Calu3 (cell line): ENCODE measurements around the gene PRSS38. TPM values are rescaled to one million over a fixed set of nuclear protein-coding genes. Genes with fewer than 3 reads are reported as not detected.

ENCODE experiments used
- Bru-seq: library from RNA; stranded (reverse); fragments of 400-500 nt; gene quantifications from one replicate; lab custom pipeline; 2021; lab: Mats Ljungman, UMichigan
- BruChase-seq, 2 experiments: library from RNA; stranded (reverse); fragments of 400-500 nt; gene quantifications; one replicate each; lab custom pipeline; 2021; lab: Mats Ljungman, UMichigan
- BruUV-seq: library from RNA; stranded (reverse); fragments of 400-500 nt; replicated peaks from 2 replicates; lab custom pipeline; 2021; lab: Mats Ljungman, UMichigan
- CTCF ChIA-PET: fragments of 300-600 bp; sonication (Branson Sonifier 250); formaldehyde crosslinking; loops from one replicate; lab custom pipeline; 2022; ENCODE audit warnings: antibody characterized with exemption; lab: Charles Lee
- DNase-seq: peaks from one replicate; pipeline ENCODE4 v3.0.0; 2022
- H3K27ac Mint-ChIP-seq: one replicate; pipeline ENCODE4 v1.8.0; 2022; ENCODE audit warnings: mixed read lengths; ENCODE audit not compliant: unreplicated experiment
- H3K27me3 Mint-ChIP-seq: one replicate; pipeline ENCODE4 v1.8.0; 2022; ENCODE audit warnings: mixed read lengths; ENCODE audit not compliant: unreplicated experiment
- H3K36me3 Mint-ChIP-seq: one replicate; pipeline ENCODE4 v1.8.0; 2022; ENCODE audit warnings: mild to moderate bottlenecking, moderate library complexity, mixed read lengths; ENCODE audit not compliant: insufficient read depth, unreplicated experiment
- H3K4me1 Mint-ChIP-seq: one replicate; pipeline ENCODE4 v1.8.0; 2022; ENCODE audit warnings: mild to moderate bottlenecking, low read depth, mixed read lengths; ENCODE audit not compliant: unreplicated experiment
- H3K4me3 Mint-ChIP-seq: one replicate; pipeline ENCODE4 v1.8.0; 2022; ENCODE audit warnings: mild to moderate bottlenecking, low read depth, moderate library complexity, mixed read lengths; ENCODE audit not compliant: unreplicated experiment
- H3K9me3 Mint-ChIP-seq: one replicate; pipeline ENCODE4 v1.8.0; 2022; ENCODE audit warnings: low read depth, mixed read lengths; ENCODE audit not compliant: unreplicated experiment
- intact Hi-C: fragments of 100-400 bp; cut with micrococcal nuclease; formaldehyde crosslinking; loops from one replicate; pipeline ENCODE4 v1.10.0; 2022; ENCODE audit not compliant: unreplicated experiment
- long read RNA-seq: library from polyadenylated mRNA; stranded (forward); transcript quantifications from one replicate; pipeline ENCODE4 v2.0.0, GENCODE V29; 2022
- total RNA-seq: library from RNA; stranded (reverse); gene quantifications from 2 replicates; pipeline ENCODE4 v1.2.3, GENCODE V29; 2022
- TF ChIP-seq, protein P1 (sequence below): fragments of 200-600 bp; IDR thresholded peaks from one replicate; pipeline ENCODE4 v1.8.0; 2022; ENCODE audit warnings: antibody characterized with exemption; ENCODE audit not compliant: unreplicated experiment

The PRSS38 gene
- total RNA-seq (not detected in 2 replicates), Bru-seq, nascent RNA (not detected), BruChase-seq, experiment 1, labeled RNA remaining after a 6-hour chase (percentile 5 among the genes with signal in this experiment), BruChase-seq, experiment 2, labeled RNA remaining after a 2-hour chase (percentile 7 among the genes with signal in this experiment)
- long read RNA-seq: 0 reads

DNA sequence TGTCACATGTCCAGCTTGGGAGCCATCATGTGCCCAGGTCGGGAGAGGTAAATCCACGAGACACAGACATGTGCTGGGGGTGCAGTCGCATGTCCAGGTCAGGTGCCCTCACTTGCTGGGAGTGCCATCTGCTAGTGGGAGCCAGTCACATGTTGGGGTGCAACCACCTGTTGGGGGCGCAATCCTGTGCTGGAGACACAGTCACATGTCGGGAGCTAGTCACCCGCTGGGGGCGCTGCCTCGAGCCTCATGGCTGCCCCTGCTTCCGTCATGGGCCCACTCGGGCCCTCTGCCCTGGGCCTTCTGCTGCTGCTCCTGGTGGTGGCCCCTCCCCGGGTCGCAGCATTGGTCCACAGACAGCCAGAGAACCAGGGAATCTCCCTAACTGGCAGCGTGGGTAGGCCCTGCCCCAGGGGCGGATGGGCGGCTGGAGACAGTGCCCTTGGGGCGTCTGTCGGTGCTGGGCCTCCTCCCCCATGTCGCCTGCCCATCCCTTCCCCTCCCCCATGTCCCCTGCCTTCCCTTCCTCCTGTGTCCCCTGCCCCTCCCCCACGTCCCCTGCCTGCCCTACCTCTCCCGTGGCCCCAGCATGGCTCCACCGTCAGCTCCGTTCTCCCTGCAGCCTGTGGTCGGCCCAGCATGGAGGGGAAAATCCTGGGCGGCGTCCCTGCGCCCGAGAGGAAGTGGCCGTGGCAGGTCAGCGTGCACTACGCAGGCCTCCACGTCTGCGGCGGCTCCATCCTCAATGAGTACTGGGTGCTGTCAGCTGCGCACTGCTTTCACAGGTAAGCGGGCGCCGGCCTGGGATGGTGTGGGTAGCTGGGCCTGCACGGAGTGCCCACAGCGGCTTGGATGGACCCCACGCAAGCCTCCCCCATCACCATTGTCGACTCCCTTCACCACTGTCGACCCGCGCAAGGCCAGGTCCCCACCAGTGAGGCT, at the start of gene PRSS38:
TSS of gene PRSS38 (plus strand) at position 208 of the 942 bp plus-strand sequence. CDS start at position 250, 42 bp downstream.
- DNase-seq: no peak
- CTCF ChIA-PET: interaction anchor here (0.6 kb wide), 3 partner anchors 163 to 326 kb away, joined by 3 to 5 read pairs (median 3); no protein-coding TSS in a partner anchor
- Mint-ChIP-seq H3K27me3 (no peaks in the 10 kb centered on the region), H3K9me3 (peaks cover 6% of the 10 kb centered on the region), H3K4me3 (no peak within 1 kb of the TSS), H3K27ac (no peak within 1 kb of the TSS), H3K36me3 (no peaks in the 10 kb centered on the region), H3K4me1 (no peaks in the 10 kb centered on the region)
- TF ChIP-seq, protein P1, sequence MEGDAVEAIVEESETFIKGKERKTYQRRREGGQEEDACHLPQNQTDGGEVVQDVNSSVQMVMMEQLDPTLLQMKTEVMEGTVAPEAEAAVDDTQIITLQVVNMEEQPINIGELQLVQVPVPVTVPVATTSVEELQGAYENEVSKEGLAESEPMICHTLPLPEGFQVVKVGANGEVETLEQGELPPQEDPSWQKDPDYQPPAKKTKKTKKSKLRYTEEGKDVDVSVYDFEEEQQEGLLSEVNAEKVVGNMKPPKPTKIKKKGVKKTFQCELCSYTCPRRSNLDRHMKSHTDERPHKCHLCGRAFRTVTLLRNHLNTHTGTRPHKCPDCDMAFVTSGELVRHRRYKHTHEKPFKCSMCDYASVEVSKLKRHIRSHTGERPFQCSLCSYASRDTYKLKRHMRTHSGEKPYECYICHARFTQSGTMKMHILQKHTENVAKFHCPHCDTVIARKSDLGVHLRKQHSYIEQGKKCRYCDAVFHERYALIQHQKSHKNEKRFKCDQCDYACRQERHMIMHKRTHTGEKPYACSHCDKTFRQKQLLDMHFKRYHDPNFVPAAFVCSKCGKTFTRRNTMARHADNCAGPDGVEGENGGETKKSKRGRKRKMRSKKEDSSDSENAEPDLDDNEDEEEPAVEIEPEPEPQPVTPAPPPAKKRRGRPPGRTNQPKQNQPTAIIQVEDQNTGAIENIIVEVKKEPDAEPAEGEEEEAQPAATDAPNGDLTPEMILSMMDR: no peak
- intact Hi-C loops: no loop called here
- BruUV-seq: no TSS peak

DNA sequence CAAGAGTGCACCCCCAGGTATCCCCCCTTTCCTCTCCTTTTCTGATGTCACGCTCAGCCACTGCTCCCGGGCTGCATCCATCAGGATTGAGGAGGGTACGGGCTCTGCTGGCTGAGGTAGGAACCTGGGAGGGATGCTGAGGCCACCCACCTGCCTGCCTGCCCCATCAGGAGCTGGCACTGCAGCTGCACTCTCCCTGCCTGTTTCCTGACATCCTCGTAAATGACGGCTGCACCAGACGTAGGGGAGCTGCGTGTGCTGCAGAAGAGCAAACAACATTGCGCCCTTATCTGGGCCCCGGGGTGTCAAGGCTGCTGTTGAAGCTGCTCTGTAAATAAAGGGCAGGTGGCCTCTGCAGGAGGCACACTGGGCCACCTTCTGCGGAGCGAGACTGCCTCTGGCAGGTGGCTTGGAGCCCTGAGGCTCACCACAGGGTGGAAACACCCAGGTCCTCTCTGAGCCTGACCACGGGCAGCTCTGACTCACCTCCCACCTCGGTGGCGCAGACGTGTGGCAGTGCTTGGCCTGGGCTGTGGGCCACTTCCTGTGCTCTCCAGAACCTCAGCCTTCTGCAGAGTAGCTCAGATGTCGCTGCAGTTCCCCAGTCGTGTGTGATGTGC, 49.4 kb upstream of the PRSS38 start:
- Mint-ChIP-seq H3K4me3 (no peak overlapping the region), H3K27me3 (no peaks in the 10 kb centered on the region), H3K36me3 (peaks cover 10% of the 10 kb centered on the region), H3K4me1 (peaks cover 11% of the 10 kb centered on the region), H3K9me3 (no peaks in the 10 kb centered on the region), H3K27ac (no peak overlapping the region)
- CTCF ChIA-PET: interaction anchor here (0.6 kb wide), 1 partner anchor 29 kb away, joined by 3 read pairs; no protein-coding TSS in a partner anchor
- BruUV-seq: no TSS peak
- TF ChIP-seq, protein P1: no peak
- no peak for DNase-seq
- intact Hi-C loops: no loop called here

DNA sequence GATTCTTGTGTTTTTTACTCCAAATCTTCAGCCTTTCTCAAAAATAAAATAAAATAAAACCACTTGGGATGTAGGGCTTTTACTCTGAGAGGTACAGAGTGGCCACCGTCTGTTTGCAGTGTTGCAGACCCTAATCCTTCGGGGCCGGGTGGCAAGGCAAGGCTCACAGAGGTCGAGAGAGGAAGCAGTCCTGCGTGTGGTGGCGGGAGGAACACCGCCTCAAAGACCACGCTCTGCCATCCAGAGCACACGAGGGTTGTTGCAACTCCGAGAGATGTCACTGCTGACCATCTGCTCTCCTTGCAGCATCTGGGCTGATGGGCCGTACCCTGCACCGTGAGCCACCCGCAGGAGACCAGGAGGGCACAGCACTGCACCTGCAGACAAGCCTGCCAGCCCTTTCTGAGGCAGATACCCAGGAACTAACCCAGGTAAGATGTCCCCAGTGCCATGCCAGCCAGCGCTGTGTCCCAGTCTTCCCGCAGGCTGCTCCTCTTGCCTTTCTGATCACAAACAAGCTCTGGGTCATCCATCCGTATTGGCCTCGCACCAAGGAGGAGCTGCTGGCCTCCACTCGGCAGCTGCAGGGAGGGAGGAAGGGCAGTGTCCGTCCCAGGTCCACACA, 48.7 kb upstream of the PRSS38 start:
- no peak for DNase-seq
- no TSS peak for BruUV-seq

More for the DNA sequence above, 48.7 kb upstream of the PRSS38 start:
- H3K4me1 Mint-ChIP-seq: peaks cover 11% of the 10 kb centered on the region
- CTCF ChIA-PET: no interaction called here
- no peaks in the 10 kb centered on the region for H3K27me3 Mint-ChIP-seq
- no peak overlapping the region for H3K4me3 Mint-ChIP-seq
- no peaks in the 10 kb centered on the region for H3K9me3 Mint-ChIP-seq
- peaks cover 4% of the 10 kb centered on the region for H3K36me3 Mint-ChIP-seq
- TF ChIP-seq, protein P1: no peak
- intact Hi-C loops: no loop called here
- no peak overlapping the region for H3K27ac Mint-ChIP-seq
